Endodermal cell (in vitro differentiated cells): Measurements from ENCODE around the gene TSNAX. TPM values are rescaled to one million over a fixed set of nuclear protein-coding genes. Genes with fewer than 3 reads are reported as not detected.
"Not testable (repeated sequence)": the region's sequence is repeated elsewhere in the genome, so short reads cannot be mapped to it uniquely, and the experiment has no call there.

Experiments used
- DNase-seq: peaks from one replicate; pipeline ENCODE4 v3.0.0-alpha.2; 2017
- H3K27ac ChIP-seq: 2 replicates; pipeline ENCODE4 v1.5.1; 2013; ENCODE audit warnings: mild to moderate bottlenecking, low read depth, low read length, moderate library complexity
- H3K27me3 ChIP-seq: 2 replicates; pipeline ENCODE4 v1.6.1; 2013; ENCODE audit warnings: mild to moderate bottlenecking, low read length, moderate library complexity; ENCODE audit not compliant: insufficient read depth, control insufficient read depth, poor library complexity, severe bottlenecking
- H3K36me3 ChIP-seq: 2 replicates; pipeline ENCODE4 v1.7.0; 2013; ENCODE audit warnings: mild to moderate bottlenecking, low read length, moderate library complexity; ENCODE audit not compliant: control insufficient read depth, insufficient read depth
- H3K4me1 ChIP-seq: one replicate; pipeline ENCODE4 v1.7.0; 2013; ENCODE audit warnings: low read length; ENCODE audit not compliant: control insufficient read depth, insufficient read depth
- H3K4me3 ChIP-seq: 2 replicates; pipeline ENCODE4 v1.5.1; 2013; ENCODE audit warnings: mild to moderate bottlenecking, low read length, moderate library complexity
- H3K9ac ChIP-seq: 2 replicates; pipeline ENCODE4 v1.6.1; 2013; ENCODE audit warnings: mild to moderate bottlenecking, low read length, moderate library complexity; ENCODE audit not compliant: poor library complexity, severe bottlenecking; ENCODE audit errors: extremely low read depth
- H3K9me3 ChIP-seq: 2 replicates; pipeline ENCODE4 v1.6.1; 2013; ENCODE audit warnings: mild to moderate bottlenecking, low read length, moderate library complexity; ENCODE audit not compliant: control insufficient read depth
- H3K27ac Mint-ChIP-seq: 2 replicates; pipeline ENCODE4 v1.8.0; 2020; ENCODE audit warnings: mixed read lengths
- H3K27me3 Mint-ChIP-seq: 2 replicates; pipeline ENCODE4 v1.8.0; 2021; ENCODE audit warnings: mild to moderate bottlenecking, mixed read lengths; ENCODE audit not compliant: insufficient read depth
- H3K36me3 Mint-ChIP-seq: 2 replicates; pipeline ENCODE4 v1.8.0; 2020; ENCODE audit warnings: low read depth, mixed read lengths
- H3K4me1 Mint-ChIP-seq: 2 replicates; pipeline ENCODE4 v1.8.0; 2020; ENCODE audit warnings: mixed read lengths
- H3K4me3 Mint-ChIP-seq: 2 replicates; pipeline ENCODE4 v1.8.0; 2020; ENCODE audit warnings: mild to moderate bottlenecking, moderate library complexity, mixed read lengths
- H3K9me3 Mint-ChIP-seq: 2 replicates; pipeline ENCODE4 v1.8.0; 2020; ENCODE audit warnings: mild to moderate bottlenecking, mixed read lengths
- WGBS, 2 experiments: methylation state at CpG; one replicate each; pipeline versions ENCODE4 v1.1.5 to v1.1.7; 2013; ENCODE audit warnings: missing lambda C conversion rate in 2 of 2, mixed read lengths in 1 of 2; ENCODE audit not compliant: insufficient coverage in 1 of 2, insufficient read length in 1 of 2; 5-methylcytosine and 5-hydroxymethylcytosine counted together
- total RNA-seq, 2 donors: library from RNA; stranded (reverse); fragmentation: NEBNext Ultra II Directional in 1 of 2; extraction: Animal tissue kit (Norgen Biotek cat#: 25700) in 1 of 2; gene quantifications; 2 replicates in 1 of 2; 3 replicates in 1 of 2; pipeline ENCODE4 v1.2.1, GENCODE V29; 2021
- TF ChIP-seq, protein P1 (sequence below): fragments of 200-600 bp; sonication (generic); conservative IDR thresholded peaks from 2 replicates; pipeline ENCODE4 v1.5.0; 2021; ENCODE audit warnings: antibody characterized with exemption, mild to moderate bottlenecking

The TSNAX gene
- total RNA-seq, 2 donors from 2014 or later: 38.3 to 45.6 TPM

GRCh38 chr1:231566496-231566895 is 38.0 kb downstream of the TSNAX start:
- WGBS, 2 experiments: 100% methylated on average over 2 of the region's 2 CpGs; no CpG with 5 or more reads in 1 of the 2 experiments
- peaks cover 52% of the 10 kb centered on the region for H3K36me3 Mint-ChIP-seq
- no peaks in the 10 kb centered on the region for H3K27me3 Mint-ChIP-seq
- no peaks in the 10 kb centered on the region for H3K4me1 ChIP-seq
- H3K36me3 ChIP-seq: peaks cover 53% of the 10 kb centered on the region
- no peaks in the 10 kb centered on the region for H3K9me3 ChIP-seq
- no peaks in the 10 kb centered on the region for H3K27me3 ChIP-seq
- TF ChIP-seq, protein P1, sequence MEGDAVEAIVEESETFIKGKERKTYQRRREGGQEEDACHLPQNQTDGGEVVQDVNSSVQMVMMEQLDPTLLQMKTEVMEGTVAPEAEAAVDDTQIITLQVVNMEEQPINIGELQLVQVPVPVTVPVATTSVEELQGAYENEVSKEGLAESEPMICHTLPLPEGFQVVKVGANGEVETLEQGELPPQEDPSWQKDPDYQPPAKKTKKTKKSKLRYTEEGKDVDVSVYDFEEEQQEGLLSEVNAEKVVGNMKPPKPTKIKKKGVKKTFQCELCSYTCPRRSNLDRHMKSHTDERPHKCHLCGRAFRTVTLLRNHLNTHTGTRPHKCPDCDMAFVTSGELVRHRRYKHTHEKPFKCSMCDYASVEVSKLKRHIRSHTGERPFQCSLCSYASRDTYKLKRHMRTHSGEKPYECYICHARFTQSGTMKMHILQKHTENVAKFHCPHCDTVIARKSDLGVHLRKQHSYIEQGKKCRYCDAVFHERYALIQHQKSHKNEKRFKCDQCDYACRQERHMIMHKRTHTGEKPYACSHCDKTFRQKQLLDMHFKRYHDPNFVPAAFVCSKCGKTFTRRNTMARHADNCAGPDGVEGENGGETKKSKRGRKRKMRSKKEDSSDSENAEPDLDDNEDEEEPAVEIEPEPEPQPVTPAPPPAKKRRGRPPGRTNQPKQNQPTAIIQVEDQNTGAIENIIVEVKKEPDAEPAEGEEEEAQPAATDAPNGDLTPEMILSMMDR: no peak
- DNase-seq: no peak
- H3K4me3 ChIP-seq: no peak overlapping the region
- H3K4me1 Mint-ChIP-seq: no peaks in the 10 kb centered on the region
- no peak overlapping the region for H3K9ac ChIP-seq
- H3K27ac ChIP-seq: no peak overlapping the region
- H3K9me3 Mint-ChIP-seq: peaks cover 1% of the 10 kb centered on the region
- no peak overlapping the region for H3K27ac Mint-ChIP-seq
- no peak overlapping the region for H3K4me3 Mint-ChIP-seq

GRCh38 chr1:231570262-231570661 is 41.8 kb downstream of the TSNAX start:
- not testable (repeated sequence) for H3K27ac Mint-ChIP-seq

GRCh38 chr1:231571904-231572303 is 43.4 kb downstream of the TSNAX start:
- Histone ChIP-seq H3K27me3 (no peaks in the 10 kb centered on the region), H3K4me1 (no peaks in the 10 kb centered on the region), H3K27ac (no peak overlapping the region), H3K4me3 (no peak overlapping the region), H3K9ac (no peak overlapping the region), H3K36me3 (peaks cover 13% of the 10 kb centered on the region), H3K9me3 (no peaks in the 10 kb centered on the region)
- TF ChIP-seq, protein P1: no peak
- Mint-ChIP-seq H3K9me3 (peaks cover 1% of the 10 kb centered on the region), H3K4me3 (no peak overlapping the region), H3K36me3 (peaks cover 22% of the 10 kb centered on the region), H3K4me1 (no peaks in the 10 kb centered on the region), H3K27ac (no peak overlapping the region), H3K27me3 (no peaks in the 10 kb centered on the region)
- DNase-seq: no peak
- WGBS, 2 experiments: 93 to 94% methylated on average over 6 of the region's 6 CpGs

More at GRCh38 chr1:231570262-231570661, 41.8 kb downstream of the TSNAX start:
- peaks cover 29% of the 10 kb centered on the region for H3K36me3 Mint-ChIP-seq
- peaks cover 24% of the 10 kb centered on the region for H3K36me3 ChIP-seq
- not testable (repeated sequence) for H3K4me1 ChIP-seq, H3K27me3 Mint-ChIP-seq, H3K4me1 Mint-ChIP-seq, DNase-seq, H3K27ac ChIP-seq, H3K4me3 ChIP-seq, H3K27me3 ChIP-seq, H3K9me3 Mint-ChIP-seq, H3K9me3 ChIP-seq, H3K9ac ChIP-seq, H3K4me3 Mint-ChIP-seq
- no CpG with 5 or more reads among the region's 3 CpGs for WGBS, 2 experiments

GRCh38 chr1:231575472-231575871 is 47.0 kb downstream of the TSNAX start:
- TF ChIP-seq, protein P1: no peak
- no peaks in the 10 kb centered on the region for H3K36me3 Mint-ChIP-seq
- H3K4me1 ChIP-seq: no peaks in the 10 kb centered on the region
- WGBS, 2 experiments: 80 to 87% methylated on average over 2 of the region's 2 CpGs
- no peak overlapping the region for H3K27ac ChIP-seq
- H3K4me3 Mint-ChIP-seq: no peak overlapping the region
- no peaks in the 10 kb centered on the region for H3K9me3 Mint-ChIP-seq
- H3K27ac Mint-ChIP-seq: no peak overlapping the region
- no peak overlapping the region for H3K4me3 ChIP-seq
- no peaks in the 10 kb centered on the region for H3K36me3 ChIP-seq
- DNase-seq: no peak
- no peak overlapping the region for H3K9ac ChIP-seq
- no peaks in the 10 kb centered on the region for H3K4me1 Mint-ChIP-seq
- no peaks in the 10 kb centered on the region for H3K27me3 ChIP-seq
- H3K27me3 Mint-ChIP-seq: no peaks in the 10 kb centered on the region
- H3K9me3 ChIP-seq: no peaks in the 10 kb centered on the region
